H1 (cell line): ENCODE data around the gene CHCHD6.

Experiments used
- CBX8 ChIP-seq: fragments of 300-800, 300-1000 bp; sonication (generic); IDR thresholded peaks from 2 replicates; pipeline ENCODE4 v1.7.1; 2016; ENCODE audit warnings: low read depth, low read length, borderline replicate concordance
- YY1 ChIP-seq: IDR thresholded peaks from 2 replicates; pipeline ENCODE4 v1.6.1; 2011; ENCODE audit warnings: low read depth, mild to moderate bottlenecking, low read length
- TF ChIP-seq, protein P1 (sequence below), 3 experiments: IDR thresholded peaks; 1 replicate in 2 of 3; 2 replicates in 1 of 3; pipeline versions ENCODE4 v1.5.1 to v1.6.1; 2011; ENCODE audit warnings: low read length in 3 of 3, mild to moderate bottlenecking in 3 of 3, inconsistent platforms in 2 of 3, low read depth in 1 of 3, moderate library complexity in 1 of 3; ENCODE audit not compliant: insufficient read depth in 1 of 3; ENCODE audit errors: control extremely low read depth in 1 of 3

DNA sequence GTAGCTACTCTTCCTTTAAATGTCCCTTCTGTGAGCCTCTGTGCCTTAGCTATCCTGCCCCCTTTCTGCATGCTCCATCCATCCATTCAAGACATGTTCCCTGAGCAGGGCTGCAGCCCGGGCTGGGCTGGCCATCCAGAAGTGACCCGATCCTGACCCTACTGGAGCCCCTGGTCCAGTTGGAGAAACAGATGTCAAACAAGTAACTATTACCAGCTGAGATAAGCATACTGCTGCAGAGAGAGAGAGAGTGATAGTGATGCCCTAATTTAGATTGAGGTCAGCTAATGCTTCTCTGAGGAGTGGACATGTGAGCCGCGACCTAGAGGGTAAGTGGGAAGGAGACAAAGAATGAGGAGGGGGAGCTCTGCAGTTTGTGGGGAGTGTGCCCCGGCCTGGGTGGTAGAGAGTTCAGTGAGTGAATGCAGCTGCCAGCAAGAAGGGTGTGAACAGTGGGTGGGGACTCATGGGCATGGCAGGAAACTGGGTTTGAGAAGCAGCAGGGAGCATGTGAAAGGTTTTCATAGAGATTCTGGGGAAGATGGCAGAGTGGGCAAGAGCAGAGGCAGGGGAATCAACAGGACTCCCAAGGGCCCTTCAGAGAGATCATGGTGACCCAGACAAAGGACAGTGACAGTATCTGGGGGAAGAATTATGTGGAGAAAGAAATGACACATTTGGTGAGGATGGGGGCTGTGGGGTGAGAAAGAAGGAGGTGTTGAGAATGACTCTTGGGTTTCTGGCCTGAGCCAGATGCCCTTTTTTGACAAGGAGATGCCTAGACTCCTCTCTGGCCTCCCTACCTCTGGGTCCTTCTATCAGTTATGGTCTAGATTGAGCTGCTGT lies 44.9 kb downstream of the CHCHD6 start:
- TF ChIP-seq YY1: no peak
- TF ChIP-seq CBX8: no peak
- TF ChIP-seq, protein P1, sequence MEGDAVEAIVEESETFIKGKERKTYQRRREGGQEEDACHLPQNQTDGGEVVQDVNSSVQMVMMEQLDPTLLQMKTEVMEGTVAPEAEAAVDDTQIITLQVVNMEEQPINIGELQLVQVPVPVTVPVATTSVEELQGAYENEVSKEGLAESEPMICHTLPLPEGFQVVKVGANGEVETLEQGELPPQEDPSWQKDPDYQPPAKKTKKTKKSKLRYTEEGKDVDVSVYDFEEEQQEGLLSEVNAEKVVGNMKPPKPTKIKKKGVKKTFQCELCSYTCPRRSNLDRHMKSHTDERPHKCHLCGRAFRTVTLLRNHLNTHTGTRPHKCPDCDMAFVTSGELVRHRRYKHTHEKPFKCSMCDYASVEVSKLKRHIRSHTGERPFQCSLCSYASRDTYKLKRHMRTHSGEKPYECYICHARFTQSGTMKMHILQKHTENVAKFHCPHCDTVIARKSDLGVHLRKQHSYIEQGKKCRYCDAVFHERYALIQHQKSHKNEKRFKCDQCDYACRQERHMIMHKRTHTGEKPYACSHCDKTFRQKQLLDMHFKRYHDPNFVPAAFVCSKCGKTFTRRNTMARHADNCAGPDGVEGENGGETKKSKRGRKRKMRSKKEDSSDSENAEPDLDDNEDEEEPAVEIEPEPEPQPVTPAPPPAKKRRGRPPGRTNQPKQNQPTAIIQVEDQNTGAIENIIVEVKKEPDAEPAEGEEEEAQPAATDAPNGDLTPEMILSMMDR (IDR thresholded peaks at IDR 0.05; ENCODE audit: control extremely low read depth in 1 of 3, insufficient read depth in 1 of 3, low read depth in 1 of 3, low read length in 3 of 3): no peak
